Activated T-cell treated with anti-CD3 and anti-CD28 coated beads for 1 hour (primary cell): ENCODE results near the gene TNRC6A.
"Not testable (repeated sequence)": the region's sequence is repeated elsewhere in the genome, so short reads cannot be mapped to it uniquely, and the experiment has no call there.

Source experiments
- DNase-seq: peaks from one replicate; pipeline ENCODE4 v3.0.0-alpha.2; 2020; ENCODE audit warnings: low read depth

TNRC6A gene

GRCh38 chr16:24728011-24728410 lies 1.4 kb upstream of the TNRC6A start:
- DNase-seq: no peak

- DNase-seq: no peak
Measured at GRCh38 chr16:24728891-24729242, 584 bp upstream of the TNRC6A start.

GRCh38 chr16:24729951-24730815 lies 732 bp downstream of the TNRC6A start:
- DNase-seq: peak; percentile 23

GRCh38 chr16:24730914-24731313 lies 1.5 kb downstream of the TNRC6A start:
- no peak for DNase-seq

GRCh38 chr16:24731722-24732419 lies 2.4 kb downstream of the TNRC6A start:
- no peak for DNase-seq

- no peak for DNase-seq
Measured at GRCh38 chr16:24734382-24734781, 4.9 kb downstream of the TNRC6A start.

GRCh38 chr16:24736758-24737157 lies 7.3 kb downstream of the TNRC6A start:
- no peak for DNase-seq

GRCh38 chr16:24737391-24737871 lies 8.0 kb downstream of the TNRC6A start:
- no peak for DNase-seq

GRCh38 chr16:24737916-24738594 lies 8.6 kb downstream of the TNRC6A start:
- DNase-seq: no peak

GRCh38 chr16:24738895-24739294 lies 9.4 kb downstream of the TNRC6A start:
- DNase-seq: no peak

GRCh38 chr16:24741862-24742261 lies 12.4 kb downstream of the TNRC6A start:
- DNase-seq: no peak

GRCh38 chr16:24742610-24743009 lies 13.2 kb downstream of the TNRC6A start:
- not testable (repeated sequence) for DNase-seq

GRCh38 chr16:24745391-24745790 lies 15.9 kb downstream of the TNRC6A start:
- DNase-seq: no peak

- DNase-seq: no peak
Measured at GRCh38 chr16:24745791-24746190, 16.3 kb downstream of the TNRC6A start.

GRCh38 chr16:24747441-24747840 lies 18.0 kb downstream of the TNRC6A start:
- DNase-seq: no peak

- DNase-seq: no peak
Measured at GRCh38 chr16:24748242-24748641, 18.8 kb downstream of the TNRC6A start.

GRCh38 chr16:24749310-24749709 lies 19.9 kb downstream of the TNRC6A start:
- no peak for DNase-seq

GRCh38 chr16:24749872-24750271 lies 20.4 kb downstream of the TNRC6A start:
- not testable (repeated sequence) for DNase-seq

GRCh38 chr16:24753000-24753399 lies 23.5 kb downstream of the TNRC6A start:
- no peak for DNase-seq

- DNase-seq: no peak
Measured at GRCh38 chr16:24753437-24753836, 24.0 kb downstream of the TNRC6A start.

GRCh38 chr16:24754543-24754942 lies 25.1 kb downstream of the TNRC6A start:
- no peak for DNase-seq

GRCh38 chr16:24755201-24755874 lies 25.9 kb downstream of the TNRC6A start:
- no peak for DNase-seq
